Esophagus mucosa (tissue), 1 donor: ENCODE measurements around the gene PEX26. TPM values are rescaled to one million over a fixed set of nuclear protein-coding genes. Genes with fewer than 3 reads are reported as not detected.
"Not testable (repeated sequence)": the region's sequence is repeated elsewhere in the genome, so short reads cannot be mapped to it uniquely, and the experiment has no call there.

Experiments
- ATAC-seq: fragments of 200-7000 bp; cut with Tn5 transposase; one replicate; pipeline ENCODE4 v1.9.1; 2020
- total RNA-seq: library from RNA; stranded (reverse); gene quantifications from one replicate; pipeline ENCODE4 v1.2.4, GENCODE V29; 2023
- donor health status: DM: yes; HTN: yes; CAD: no.

Gene PEX26
- total RNA-seq, 1 donor from 2014 or later: 28.8 TPM

GRCh38 chr22:18071307-18071967 lies 6.4 kb upstream of the PEX26 start:
- ATAC-seq: not testable (repeated sequence)

- ATAC-seq: no peak
Observed at GRCh38 chr22:18071968-18072310, 5.9 kb upstream of the PEX26 start.

- ATAC-seq: no peak
Observed at GRCh38 chr22:18073467-18073866, 4.3 kb upstream of the PEX26 start.

- ATAC-seq: not testable (repeated sequence)
Observed at GRCh38 chr22:18073927-18074326, 3.9 kb upstream of the PEX26 start.

- ATAC-seq: no peak
Observed at GRCh38 chr22:18075101-18075719, 2.6 kb upstream of the PEX26 start.

- peak; percentile 45 for ATAC-seq
Observed at GRCh38 chr22:18075720-18076497, 1.9 kb upstream of the PEX26 start.

GRCh38 chr22:18077087-18077638 lies 627 bp upstream of the PEX26 start:
- ATAC-seq: no peak

- peak; percentile 58 for ATAC-seq
Observed at GRCh38 chr22:18078329-18079041, 695 bp downstream of the PEX26 start.

- ATAC-seq: no peak
Observed at GRCh38 chr22:18079706-18080233, 2.0 kb downstream of the PEX26 start.

GRCh38 chr22:18081416-18081815 lies 3.6 kb downstream of the PEX26 start:
- no peak for ATAC-seq

- no peak for ATAC-seq
Observed at GRCh38 chr22:18082467-18082866, 4.7 kb downstream of the PEX26 start.

GRCh38 chr22:18083406-18083805 lies 5.6 kb downstream of the PEX26 start:
- ATAC-seq: no peak

- ATAC-seq: peak; percentile 69
Observed at GRCh38 chr22:18085188-18085587, 7.4 kb downstream of the PEX26 start.

- ATAC-seq: no peak
Observed at GRCh38 chr22:18087350-18087855, 9.6 kb downstream of the PEX26 start.

GRCh38 chr22:18088825-18089568 lies 11.2 kb downstream of the PEX26 start:
- ATAC-seq: no peak

- no peak for ATAC-seq
Observed at GRCh38 chr22:18090286-18090685, 12.5 kb downstream of the PEX26 start.

GRCh38 chr22:18091478-18091877 lies 13.7 kb downstream of the PEX26 start:
- ATAC-seq: peak; percentile 19

GRCh38 chr22:18091916-18092526 lies 14.2 kb downstream of the PEX26 start:
- peak; percentile 69 for ATAC-seq

GRCh38 chr22:18093661-18094060 lies 15.9 kb downstream of the PEX26 start:
- ATAC-seq: no peak

GRCh38 chr22:18095101-18095805 lies 17.5 kb downstream of the PEX26 start:
- no peak for ATAC-seq
